ENCODE measurements around the gene NIPA2.

DNA sequence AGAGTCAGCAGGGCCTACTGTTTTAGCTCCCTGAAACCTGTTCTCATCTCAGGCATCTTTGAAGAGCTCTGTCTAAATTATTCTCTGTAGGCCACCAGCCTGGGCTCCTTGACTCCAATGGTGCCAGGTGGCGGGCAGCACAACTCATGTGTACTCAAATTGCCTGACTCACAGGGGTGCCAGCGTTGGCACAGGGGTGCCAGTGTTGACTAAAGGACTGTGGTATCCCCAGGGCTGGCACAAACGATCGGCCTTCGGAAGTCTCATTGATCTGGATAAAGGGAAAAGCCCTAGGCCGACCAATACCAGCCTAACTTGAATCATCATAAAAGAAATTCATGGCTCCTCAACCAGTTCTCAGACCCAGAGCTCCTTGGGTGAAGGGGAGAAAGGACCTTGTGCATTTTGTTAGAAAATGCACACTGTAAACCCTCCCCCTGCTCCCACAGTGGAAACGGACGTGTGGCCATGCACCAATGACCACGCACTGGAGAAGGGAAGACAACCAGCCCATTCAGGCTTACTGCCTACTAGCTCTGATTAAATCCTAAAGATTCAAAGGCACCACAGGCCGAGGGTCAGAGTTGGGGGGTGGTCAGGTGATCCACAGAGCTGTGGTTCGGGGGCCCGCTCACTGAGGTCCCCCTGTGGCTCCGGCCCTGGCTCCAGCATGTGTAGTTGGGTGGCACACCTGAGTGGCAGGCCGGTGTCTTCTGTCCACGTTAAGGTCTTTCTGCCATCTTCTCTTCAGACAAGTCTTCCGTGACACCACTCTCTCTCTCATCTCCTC, 68.9 kb downstream of the NIPA2 start:
- TF ChIP-seq EZH2 (IDR thresholded peaks at IDR 0.05; ENCODE audit: borderline replicate concordance, low read depth, low read length, poor library complexity, severe bottlenecking): no peak
- TF ChIP-seq, protein P1, sequence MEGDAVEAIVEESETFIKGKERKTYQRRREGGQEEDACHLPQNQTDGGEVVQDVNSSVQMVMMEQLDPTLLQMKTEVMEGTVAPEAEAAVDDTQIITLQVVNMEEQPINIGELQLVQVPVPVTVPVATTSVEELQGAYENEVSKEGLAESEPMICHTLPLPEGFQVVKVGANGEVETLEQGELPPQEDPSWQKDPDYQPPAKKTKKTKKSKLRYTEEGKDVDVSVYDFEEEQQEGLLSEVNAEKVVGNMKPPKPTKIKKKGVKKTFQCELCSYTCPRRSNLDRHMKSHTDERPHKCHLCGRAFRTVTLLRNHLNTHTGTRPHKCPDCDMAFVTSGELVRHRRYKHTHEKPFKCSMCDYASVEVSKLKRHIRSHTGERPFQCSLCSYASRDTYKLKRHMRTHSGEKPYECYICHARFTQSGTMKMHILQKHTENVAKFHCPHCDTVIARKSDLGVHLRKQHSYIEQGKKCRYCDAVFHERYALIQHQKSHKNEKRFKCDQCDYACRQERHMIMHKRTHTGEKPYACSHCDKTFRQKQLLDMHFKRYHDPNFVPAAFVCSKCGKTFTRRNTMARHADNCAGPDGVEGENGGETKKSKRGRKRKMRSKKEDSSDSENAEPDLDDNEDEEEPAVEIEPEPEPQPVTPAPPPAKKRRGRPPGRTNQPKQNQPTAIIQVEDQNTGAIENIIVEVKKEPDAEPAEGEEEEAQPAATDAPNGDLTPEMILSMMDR (conservative IDR thresholded peaks at IDR 0.05; ENCODE audit: low read depth, low read length): no peak
